NCI-H2196 treated with DMSO at 0.1 percent for 48 hours (cell line): Measurements from ENCODE around the gene COX6A1.
"Not testable (repeated sequence)": the region's sequence is repeated elsewhere in the genome, so short reads cannot be mapped to it uniquely, and the experiment has no call there.

Experiments
- DNase-seq: peaks from one replicate; lab custom pipeline; 2025; ENCODE audit not compliant: unreplicated experiment; lab: John Stamatoyannopoulos, UW

The COX6A1 gene

DNA sequence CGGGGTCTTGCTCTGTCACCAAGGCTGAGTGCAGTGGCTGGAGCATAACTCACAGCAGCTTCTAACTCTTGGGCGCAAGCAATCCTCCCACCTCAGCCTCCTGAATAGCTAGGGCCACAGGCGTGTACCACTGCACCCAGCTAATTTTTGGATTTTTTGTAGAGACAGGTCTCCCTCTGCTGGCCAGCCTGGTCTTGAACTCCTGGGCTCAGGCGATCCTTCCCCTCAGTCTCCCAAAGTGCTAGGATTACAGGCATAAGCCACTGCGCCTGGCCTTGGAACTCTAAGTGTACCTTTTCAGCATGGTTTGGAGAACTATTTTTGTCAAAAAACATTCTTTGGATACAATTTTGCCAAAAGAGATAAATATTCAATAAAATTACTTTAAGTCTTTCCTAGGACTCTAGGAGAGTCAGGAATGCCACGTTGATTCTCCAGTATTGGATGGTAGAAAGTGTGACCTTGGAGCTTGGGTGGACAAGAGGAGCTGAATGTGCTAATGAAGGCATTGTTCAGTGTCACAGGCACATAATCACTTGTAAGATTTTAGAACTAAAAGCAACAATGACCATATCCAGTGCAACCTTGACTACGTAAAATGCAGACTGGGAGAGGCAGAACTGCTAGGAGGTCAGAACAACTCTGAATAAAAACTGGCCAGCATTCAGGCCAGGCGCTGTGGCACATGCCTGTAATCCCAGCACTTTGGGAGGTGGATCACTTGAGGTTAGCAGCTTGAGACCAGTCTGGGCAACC, 28.8 kb downstream of the COX6A1 start:
- DNase-seq: peak; percentile 23

- no peak for DNase-seq
Observed at GRCh38 chr12:120467439-120467838, 29.5 kb downstream of the COX6A1 start.

DNA sequence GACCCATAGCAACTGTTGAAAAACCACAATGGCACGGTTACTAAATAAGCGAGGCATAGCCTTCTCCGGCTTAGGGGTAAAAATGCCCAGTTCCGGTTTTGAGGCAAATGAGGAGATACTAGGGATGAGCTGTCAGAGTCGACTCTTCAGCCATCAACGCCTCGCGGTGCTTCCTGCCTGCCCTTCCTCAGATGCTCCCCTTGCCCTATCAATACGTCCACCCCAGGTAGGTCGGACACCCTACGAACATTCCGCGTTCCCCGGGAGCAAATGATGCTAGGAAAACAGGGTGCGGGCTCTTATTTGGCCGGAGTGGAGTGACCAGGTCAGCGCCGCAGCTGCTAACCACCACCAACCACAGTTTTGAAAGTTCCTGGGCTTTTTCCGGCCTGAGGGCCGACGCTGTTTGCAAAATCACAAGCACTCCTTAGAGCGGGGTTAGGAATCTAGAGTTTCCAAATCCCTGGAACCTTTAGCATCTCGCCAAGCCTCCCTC, 30.5 kb downstream of the COX6A1 start:
- no peak for DNase-seq

DNA sequence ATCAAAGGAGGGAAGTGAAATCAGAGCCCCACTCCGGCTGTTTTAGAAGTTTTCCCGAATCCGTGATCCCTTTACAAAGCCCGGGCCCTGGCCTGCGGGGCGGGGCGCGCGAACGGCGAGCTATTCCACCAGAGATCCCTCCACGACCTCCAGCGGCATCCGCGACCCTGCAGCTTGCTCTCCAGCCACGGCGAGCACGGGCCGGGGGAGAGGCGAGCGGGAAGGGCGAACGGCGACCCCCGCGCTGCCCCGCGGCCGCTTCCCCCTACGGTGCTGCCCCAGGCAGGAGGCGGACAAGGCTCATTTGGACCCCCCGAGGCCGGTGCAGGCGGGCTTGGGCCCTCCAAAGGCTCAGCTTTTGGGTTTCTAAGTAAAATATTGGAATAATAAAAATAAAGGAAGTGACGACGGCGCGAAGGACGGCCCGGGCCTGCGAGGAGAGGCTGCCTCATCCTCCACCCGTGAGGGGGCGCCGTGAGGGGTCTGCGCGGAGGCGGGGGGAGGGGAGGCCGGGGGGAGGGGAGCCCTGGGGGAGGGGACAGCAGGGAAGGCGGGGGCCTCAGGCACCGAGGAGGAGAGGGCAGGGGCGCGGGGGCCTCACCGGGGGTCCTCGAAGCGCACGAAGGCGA, 31.0 kb downstream of the COX6A1 start:
- no peak for DNase-seq

- peak; percentile 84 for DNase-seq
Observed at GRCh38 chr12:120469450-120470149, 31.7 kb downstream of the COX6A1 start, which contains the start of gene SRSF9. SRSF9 (minus strand) TSS chr12:120469748; CDS start chr12:120469609, 139 bp downstream.

DNA sequence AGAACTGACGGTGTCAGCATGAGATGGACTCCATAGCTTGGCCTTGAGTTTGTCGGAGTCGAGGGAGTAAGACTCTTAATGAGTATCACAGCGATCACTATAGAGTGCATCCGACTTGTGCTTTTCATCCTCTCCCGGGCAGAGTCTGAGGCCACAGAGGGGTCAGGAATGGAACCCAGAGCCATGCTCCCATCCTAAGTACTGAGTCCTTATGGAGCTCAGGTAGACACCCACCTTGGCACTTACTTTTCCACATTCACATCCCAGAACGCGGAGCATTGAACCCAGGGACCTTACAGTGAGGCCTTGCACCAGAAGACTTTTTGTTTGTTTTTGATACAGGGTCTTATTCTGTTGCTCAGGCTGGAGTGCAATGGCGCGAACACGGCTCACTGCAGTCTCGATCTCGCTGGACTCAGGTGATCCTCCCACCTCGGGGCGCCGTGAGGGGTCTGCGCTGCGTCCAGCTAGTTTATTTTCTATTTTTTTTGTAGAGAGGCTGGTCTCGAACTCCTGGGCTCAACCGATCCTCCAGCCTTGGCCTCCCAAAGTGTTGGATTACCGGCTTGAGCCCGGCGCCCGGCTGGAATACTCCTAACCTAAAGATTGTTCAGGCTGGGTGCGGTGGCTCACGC, 32.4 kb downstream of the COX6A1 start:
- DNase-seq: no peak

- DNase-seq: no peak
Observed at GRCh38 chr12:120472521-120472920, 34.6 kb downstream of the COX6A1 start.

DNA sequence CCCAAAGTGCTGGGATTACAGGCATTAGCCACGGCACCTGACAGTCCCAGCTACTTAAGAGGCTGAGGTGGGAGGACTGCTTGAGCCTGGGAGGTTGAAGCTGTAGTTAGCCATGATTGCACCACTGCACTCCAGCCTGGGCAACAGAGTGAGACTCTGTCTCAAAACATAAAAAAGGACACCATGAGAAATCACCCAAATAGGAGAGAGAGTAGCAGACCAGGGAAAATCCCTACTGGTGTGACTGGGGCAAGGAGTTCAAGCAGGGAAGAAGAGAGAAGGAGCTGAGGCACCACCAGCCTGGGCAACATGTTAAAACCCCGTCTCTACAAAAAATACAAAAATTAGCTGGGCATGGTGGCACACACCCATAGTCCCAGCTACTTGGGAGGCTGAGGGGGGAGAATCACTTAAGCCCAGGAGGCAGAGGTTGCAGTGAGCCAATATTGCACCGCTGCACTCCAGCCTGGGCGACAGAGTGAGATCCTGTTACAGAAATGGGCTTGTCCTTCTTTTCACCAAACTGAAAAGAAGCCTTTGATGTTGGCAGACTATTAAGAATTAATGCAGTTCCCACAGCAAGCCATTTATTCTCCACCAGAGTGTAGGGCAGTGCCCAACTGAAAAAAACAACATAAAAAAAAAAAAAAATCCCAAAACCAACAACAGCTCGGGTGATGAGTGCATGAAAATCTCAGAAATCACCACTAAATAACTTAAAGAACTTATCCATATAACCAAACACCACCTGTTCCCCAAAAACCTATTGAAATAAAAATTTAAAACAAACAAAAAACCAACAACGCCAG, 36.1 kb downstream of the COX6A1 start:
- no peak for DNase-seq

GRCh38 chr12:120474616-120474960, 36.7 kb downstream of the COX6A1 start:
- peak; percentile 23 for DNase-seq

DNA sequence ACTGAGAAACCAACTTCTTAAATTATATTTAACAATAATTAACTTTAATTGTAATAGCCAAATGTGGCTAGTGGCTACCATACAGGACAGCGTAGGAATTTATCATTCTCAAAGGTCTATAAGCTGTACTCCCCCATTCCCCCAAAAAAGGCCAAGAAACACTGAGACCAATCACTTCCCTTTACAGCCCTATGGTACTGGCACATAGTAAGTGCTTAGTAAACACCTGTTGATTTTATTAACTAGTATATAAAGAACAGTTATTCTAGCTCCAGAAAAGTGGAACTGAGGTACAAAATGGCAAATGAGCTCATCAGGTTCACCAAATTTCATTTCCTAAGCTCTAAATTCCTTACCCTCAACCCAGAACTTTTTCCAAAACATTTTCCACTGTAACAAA, 37.7 kb downstream of the COX6A1 start:
- no peak for DNase-seq

DNA sequence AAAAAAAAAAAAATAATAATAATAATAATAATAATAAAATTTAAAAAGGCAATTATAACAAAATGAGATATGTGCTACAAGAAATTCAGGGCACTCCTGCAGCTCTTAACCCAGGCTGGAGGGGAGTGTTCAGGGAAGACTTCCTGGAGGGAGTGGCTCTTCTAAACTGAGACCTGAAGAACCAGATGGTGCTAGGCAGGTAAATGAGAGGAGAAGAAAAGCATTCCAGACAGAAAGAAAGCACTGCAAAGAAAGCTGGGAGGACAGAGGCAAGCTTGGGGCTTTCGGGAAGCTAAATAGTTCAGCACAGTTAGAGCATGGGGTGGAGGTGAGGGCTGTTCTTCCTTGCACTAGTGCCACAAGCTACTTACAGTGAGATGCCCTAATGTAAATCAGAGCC, 41.5 kb downstream of the COX6A1 start:
- no peak for DNase-seq

GRCh38 chr12:120480211-120480610, 42.3 kb downstream of the COX6A1 start:
- no peak for DNase-seq

- no peak for DNase-seq
Observed at GRCh38 chr12:120481022-120481767, 43.3 kb downstream of the COX6A1 start.

DNA sequence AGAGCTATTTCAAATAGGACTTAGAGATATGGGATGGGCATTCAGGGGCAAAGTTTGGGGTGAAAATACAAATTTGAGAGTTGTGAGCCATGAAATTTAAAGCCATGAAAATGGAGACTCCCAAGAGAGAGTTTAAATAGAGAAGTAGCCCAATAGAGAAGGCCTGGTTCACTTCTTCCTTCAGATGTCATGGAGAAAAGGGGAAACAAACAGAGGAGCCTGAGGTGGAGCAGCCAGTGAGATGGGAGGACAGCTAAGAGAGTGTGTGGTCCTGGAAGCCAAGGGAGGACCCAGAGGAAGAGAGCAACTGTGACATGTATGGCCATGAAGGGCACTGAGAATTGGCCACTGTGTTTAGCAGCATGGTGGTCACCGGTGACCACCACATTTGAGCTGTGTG, 45.7 kb downstream of the COX6A1 start:
- no peak for DNase-seq

DNA sequence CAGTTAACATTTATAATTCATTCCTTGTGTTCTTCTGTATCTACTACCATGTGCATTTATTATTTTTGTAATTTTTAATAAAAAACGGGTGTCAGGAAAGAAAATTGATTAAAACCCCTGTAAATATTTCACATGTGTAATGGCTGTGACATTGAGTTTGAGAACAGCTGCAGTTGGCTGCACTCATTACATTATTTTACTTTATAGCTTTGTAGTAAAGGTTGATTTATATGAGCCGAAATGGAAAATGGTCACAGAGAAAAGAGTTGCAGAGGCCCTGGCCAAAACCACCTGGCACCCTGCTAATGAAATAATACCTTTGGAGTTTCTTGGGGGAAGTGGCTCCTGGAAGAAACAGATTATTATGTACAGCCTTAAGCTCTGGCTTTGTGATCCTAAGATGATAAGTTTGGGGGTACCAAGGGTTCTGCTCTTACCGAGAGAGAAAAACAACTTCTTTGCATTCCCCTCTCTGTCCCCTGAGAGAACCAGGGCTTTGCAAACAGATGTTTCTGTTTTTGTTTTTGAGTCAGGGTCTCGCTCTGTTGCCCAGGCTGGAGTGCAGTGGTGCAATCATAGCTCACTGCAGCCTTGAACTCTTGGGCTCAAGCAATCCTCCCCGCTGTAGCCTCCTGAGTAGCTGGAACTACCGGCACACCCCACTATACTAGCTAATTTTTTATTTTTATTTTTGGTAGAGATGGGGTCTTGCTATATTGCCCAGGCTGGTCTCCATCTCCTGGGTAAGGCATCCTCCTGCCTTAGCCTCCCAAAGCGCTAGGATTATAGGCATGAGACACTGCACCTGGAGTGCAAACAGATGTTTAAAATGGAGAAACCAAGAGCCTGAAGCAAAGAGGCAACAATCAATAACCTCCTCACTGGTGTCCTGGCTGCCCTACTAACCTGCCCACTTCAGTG, 48.3 kb downstream of the COX6A1 start:
- no peak for DNase-seq

DNA sequence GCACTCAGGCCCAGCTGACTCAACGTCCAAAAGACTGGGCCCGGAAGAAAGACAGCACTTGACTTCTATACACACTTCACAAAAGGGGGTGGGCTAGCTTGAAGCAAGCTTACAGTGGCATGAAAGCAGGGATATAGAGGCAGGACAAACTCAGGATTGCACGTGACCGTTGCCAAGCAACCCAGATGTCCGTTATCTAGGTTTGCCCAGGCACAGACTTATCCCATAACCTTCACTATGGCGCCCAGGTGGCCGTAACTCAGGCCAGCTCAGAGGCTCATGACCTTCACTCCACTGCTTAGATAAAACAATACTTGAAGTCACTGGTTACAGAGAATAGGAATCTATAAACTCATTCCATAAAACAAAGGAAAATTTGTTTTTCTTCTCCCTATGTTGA, 49.6 kb downstream of the COX6A1 start:
- not testable (repeated sequence) for DNase-seq

GRCh38 chr12:120488057-120488640, 50.2 kb downstream of the COX6A1 start:
- no peak for DNase-seq

DNA sequence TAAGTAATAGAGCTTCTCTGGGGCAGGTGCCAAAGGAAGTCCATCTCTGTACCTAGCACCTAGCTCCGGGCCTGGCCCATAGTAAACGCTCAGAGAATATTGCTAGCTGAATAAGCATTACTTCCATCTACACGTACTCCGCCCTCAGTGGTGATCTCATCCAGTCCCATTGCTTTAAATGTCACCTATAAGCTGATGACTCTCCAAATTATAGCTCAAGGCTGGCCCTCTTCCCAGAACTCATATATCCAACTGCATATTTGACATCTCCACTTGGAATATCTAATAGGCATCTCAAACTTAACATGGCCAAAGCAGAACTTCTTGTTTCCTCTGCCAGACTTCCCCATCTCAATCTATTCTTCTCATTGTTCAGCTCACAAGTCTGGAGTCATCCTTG, 51.1 kb downstream of the COX6A1 start:
- DNase-seq: no peak

DNA sequence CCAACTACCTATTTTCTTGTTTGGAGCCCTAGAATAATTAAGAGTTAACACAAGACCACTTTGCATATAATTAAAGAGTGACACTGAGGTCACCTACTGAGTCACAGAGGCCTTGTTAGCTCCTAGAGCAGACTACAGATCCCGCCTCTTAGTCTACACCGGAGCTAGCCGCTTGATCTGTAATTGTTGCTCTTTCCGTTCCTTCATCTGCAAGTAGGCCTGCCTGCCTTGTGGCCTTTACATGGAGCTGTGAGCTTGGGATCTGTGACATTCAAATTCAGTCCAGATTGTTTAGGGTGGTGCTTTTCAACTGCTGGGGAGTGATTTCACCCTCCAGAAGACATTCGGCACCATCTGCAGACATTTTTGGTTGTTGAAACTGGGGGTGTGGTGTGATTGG, 52.4 kb downstream of the COX6A1 start:
- no peak for DNase-seq
